ENCODE measurements around the gene KLHL3. TPM values are rescaled to one million over a fixed set of nuclear protein-coding genes. Genes with fewer than 3 reads are reported as not detected.
A peak's percentile ranks its signal among the peaks of the same experiment; 100 is the strongest.

The KLHL3 gene
- 1.6 and 4.3 TPM in 2 replicates for total RNA-seq

GRCh38 chr5:137735555-137736284 lies at the start of gene KLHL3:
Gene KLHL3 (minus strand): TSS chr5:137736089. CDS start chr5:137735646, 443 bp downstream.

GRCh38 chr5:137754188-137754960 lies 18.5 kb upstream of the KLHL3 start, which contains the start of gene HNRNPA0:
Gene HNRNPA0 (minus strand): TSS chr5:137754363. CDS start chr5:137754066, 297 bp downstream.

Small RNA genes lying within 50 kb of the gene (small RNA-seq; reads per million reads assigned to genes)
- gene MIR874: 1.1 reads per million, percentile 61 among the genes with 10 or more reads in this experiment

Other genes with a start within 250 kb of the KLHL3 start
- 1.6 and 2.4 TPM in 2 replicates for gene SPOCK1, start 236.8 kb downstream of the KLHL3 start, total RNA-seq
- gene HNRNPA0, start 18.3 kb upstream of the KLHL3 start, total RNA-seq: 12.1 and 25.5 TPM in 2 replicates
- gene MYOT, start 131.8 kb upstream of the KLHL3 start, total RNA-seq: not detected in 2 replicates
- gene PKD2L2, start 153.4 kb upstream of the KLHL3 start, total RNA-seq: 0.11 TPM in 1 of 2 replicates, not detected in the other